GM12873 (cell line): Measurements from ENCODE around the gene SEMA3A.
A peak's percentile ranks its signal among the peaks of the same experiment; 100 is the strongest.

ENCODE experiments used
- TF ChIP-seq, protein P1 (sequence below): IDR thresholded peaks from 2 replicates; pipeline ENCODE4 v1.5.1; 2012; ENCODE audit warnings: low read depth, mild to moderate bottlenecking, moderate library complexity, low read length, control low read depth; ENCODE audit not compliant: insufficient read depth; ENCODE audit errors: missing control alignments

SEMA3A gene

DNA sequence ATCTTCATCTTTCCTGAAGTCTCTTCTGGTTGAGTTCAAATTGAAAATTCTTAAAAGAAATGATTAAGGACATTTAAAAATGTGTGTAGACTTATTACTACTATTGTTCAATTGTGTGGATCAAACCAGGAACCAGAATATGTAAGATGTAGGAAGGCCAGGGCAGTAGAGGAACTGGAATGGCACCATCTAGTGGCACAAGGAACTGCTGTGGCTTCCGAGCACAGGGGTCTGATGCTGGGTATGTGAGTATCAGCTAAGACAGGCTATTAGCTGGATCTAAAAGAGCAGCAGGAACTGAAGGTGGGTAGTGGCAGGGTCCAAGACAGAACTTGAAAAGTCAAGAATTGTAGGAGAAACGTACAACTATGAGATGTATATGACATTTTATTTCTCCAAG, 247.3 kb downstream of the SEMA3A start:
- TF ChIP-seq, protein P1, sequence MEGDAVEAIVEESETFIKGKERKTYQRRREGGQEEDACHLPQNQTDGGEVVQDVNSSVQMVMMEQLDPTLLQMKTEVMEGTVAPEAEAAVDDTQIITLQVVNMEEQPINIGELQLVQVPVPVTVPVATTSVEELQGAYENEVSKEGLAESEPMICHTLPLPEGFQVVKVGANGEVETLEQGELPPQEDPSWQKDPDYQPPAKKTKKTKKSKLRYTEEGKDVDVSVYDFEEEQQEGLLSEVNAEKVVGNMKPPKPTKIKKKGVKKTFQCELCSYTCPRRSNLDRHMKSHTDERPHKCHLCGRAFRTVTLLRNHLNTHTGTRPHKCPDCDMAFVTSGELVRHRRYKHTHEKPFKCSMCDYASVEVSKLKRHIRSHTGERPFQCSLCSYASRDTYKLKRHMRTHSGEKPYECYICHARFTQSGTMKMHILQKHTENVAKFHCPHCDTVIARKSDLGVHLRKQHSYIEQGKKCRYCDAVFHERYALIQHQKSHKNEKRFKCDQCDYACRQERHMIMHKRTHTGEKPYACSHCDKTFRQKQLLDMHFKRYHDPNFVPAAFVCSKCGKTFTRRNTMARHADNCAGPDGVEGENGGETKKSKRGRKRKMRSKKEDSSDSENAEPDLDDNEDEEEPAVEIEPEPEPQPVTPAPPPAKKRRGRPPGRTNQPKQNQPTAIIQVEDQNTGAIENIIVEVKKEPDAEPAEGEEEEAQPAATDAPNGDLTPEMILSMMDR = peak; percentile 70

DNA sequence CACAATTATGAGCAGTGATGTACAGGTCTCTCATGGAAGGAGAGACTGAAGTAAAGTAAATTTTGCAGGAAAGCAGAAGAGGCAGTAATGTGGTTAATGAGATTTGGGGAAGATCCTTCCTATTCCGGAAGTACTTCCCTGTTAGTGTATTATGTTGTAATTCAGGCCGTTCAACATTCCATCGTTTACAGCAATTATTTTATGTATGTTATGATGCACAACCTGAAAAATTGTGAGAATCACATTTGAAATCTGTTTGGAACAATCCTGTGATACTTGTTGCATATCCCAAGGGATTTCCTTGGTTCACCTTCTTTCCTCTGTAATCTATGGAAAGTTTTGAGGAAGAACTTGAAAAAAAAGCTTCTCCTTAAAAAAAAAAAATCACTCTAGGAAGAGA, 247.8 kb downstream of the SEMA3A start:
- TF ChIP-seq, protein P1 = no peak

DNA sequence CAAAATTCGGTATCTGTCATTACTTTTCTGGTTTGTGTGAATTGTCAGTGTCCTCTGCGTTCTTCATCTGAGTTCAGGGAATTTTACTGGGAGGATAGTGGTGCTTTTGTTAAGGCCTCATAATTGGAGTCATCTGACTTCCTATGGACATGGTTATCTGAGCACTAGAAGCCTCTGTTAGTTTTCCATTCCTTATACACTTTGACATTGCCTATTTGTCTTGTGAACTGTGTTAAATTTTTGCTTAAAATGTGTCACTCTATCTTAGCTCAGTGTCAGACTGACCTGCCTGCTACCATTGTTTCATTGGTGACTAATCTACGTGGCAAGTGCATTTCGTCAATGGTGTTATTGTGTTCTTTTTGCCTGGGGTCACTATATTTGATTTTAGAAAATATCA, 253.3 kb downstream of the SEMA3A start:
- TF ChIP-seq, protein P1 = no peak

DNA sequence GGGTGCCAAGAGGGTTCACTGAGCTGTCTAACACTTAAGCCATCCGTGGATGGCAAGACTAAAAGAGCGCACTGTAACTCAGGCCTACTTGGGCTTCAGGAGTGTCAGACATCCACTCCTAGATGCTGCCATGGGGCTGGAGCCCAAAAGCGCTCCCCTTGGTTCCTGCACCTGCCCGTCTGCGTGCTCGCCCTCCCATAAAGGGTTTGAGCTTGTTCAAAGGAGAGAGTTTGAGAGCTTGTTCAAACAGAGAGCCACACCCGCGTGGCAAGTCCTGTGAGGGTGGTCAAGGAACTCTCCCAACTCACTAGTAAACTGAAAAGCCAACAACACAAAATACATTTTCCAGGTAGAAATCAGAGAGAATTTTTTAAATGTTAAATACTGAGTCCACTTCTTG, 256.7 kb downstream of the SEMA3A start:
- TF ChIP-seq, protein P1 = no peak

DNA sequence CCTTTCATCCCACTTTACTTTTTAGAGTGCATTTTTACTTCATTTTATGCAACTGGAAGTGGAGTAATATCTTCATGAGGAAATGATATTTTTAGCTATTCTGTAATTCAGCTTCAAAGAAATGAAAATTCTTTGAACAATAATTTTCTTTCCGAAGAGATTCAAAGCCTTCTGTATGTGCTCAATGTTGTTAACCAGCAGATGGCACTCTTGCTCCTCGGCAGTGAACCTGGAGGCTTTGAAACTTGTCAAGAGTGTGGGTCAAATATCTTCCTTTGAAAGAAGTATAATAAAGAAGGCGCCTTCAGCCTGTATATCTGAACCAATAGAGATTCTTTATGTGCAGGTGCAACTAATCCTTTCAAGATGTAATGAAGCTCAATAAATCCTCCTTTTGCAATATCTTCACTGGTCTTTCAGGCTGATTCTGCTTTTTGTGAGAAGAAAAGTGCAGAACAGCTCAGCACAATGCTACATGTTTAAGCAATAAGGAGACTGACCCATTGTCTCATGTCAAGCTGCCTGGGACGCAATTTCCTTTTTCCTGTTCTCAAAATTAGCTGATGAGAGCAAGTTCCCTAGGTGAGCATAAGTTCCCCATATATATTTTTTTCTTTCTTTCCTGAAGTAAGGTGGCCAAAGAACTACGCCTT, 258.4 kb downstream of the SEMA3A start:
- TF ChIP-seq, protein P1 = peak; percentile 79

DNA sequence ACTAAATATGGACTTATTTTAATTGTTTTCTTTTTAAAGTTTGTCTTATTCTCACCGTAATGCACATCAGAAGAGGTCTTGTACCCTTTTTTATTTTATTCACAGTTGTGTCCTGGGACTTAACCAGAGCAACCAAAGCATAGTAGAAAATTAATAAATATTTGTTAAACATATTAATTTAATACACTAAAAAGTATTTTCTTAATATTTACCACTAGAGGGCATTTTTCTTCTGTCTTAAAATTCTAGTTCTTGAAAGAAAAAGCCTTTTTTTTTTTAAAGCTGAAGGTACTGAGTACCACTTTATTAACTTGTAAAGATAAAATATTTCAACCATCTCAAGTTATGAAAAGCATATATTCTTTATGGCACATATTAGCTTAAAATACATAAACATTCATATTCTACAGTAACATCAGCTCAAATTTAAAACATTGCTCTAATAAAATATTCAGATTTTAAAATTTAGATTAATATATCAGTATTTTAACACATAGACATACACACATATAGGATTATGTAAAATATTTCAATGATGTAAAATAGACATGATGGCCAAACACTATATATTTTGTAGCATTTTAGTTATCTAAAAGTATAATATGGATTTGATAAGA, 260.4 kb downstream of the SEMA3A start:
- TF ChIP-seq, protein P1 = no peak

DNA sequence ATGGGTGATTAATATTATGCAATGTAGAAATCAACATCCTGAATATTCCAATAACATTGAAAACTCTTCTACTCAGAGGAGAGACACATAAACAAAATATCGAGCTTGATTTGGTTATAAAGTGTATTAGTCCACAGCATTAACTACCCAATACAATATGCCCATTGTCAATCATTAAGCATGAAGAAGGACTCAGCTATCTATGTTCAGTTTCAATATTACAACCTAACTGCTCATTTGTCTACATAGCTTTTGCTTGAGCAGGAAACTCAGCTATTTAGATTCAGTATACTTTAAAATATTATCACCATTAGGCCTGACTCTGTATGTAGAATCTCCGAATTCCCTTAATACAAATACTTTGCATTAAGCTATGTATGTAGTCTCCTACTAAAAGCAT, 262.6 kb downstream of the SEMA3A start:
- TF ChIP-seq, protein P1 = no peak
